ENCODE results near the gene TAS1R3. TPM values are rescaled to one million over a fixed set of nuclear protein-coding genes. Genes with fewer than 3 reads are reported as not detected.
A peak's percentile ranks its signal among the peaks of the same experiment; 100 is the strongest.

The TAS1R3 gene
- total and polyA plus RNA-seq, 2 experiments from 2014 or later: 0.14 TPM; not detected in 1

DNA sequence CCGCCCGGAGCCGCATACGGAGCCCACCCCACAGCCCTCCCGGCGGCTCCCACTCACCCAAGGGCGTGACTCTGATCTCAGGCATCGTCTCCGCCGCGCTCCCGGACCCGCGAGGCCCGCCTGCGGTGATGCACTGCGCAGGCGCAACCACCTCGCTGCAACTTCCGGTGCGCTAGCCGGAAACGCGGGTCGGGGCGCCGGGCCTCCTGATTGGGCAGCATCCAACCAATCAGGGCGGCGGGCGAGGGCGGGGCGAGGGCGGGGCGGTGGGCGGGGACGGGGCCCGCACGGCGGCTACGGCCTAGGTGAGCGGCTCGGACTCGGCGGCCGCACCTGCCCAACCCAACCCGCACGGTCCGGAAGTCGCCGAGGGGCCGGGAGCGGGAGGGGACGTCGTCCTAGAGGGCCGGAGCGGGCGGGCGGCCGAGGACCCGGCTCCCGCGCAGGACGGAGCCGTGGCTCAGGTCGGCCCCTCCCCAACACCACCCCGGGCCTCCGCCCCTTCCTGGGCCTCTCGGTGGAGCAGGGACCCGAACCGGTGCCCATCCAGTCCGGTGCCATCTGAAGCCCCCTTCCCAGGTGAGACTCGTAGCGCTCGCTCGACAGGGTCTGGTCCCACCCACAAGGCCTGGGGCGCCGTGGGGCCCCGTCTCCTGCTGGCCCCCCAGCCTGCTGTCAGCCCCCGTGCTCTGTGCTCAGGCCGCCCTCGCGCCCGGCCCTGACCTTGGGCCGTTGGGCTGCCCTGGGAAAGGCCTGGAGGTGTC is 6.4 kb upstream of the TAS1R3 start, which contains the start of the genes CPTP and INTS11:
TSS of gene CPTP (plus strand) at position 279 of the 764 bp plus-strand sequence. CDS start 2,109 bp downstream, outside the sequence.
TSS of gene INTS11 (minus strand) at position 137 of the 764 bp plus-strand sequence. CDS start at position 85, 52 bp downstream.
- H3K4me2 ChIP-seq: peak within 1 kb of the TSS; percentile 93
- peak within 1 kb of the TSS; percentile 85 for H3K4me3 ChIP-seq
- no peak within 1 kb of the TSS for H3K27ac Mint-ChIP-seq
- H3K27me3 ChIP-seq (ENCODE audit: insufficient read depth): no peaks in the 10 kb centered on the region
- no peaks in the 10 kb centered on the region for H3K36me3 ChIP-seq (ENCODE audit: insufficient read depth)
- TF ChIP-seq POLR2AphosphoS5 (IDR thresholded peaks at IDR 0.05; ENCODE audit: low read depth): peak; percentile 88
- TF ChIP-seq ZNF114 (CRISPR knock-in tag; IDR thresholded peaks at IDR 0.05): no peak
- peak within 1 kb of the TSS; percentile 85 for H3K4me3 Mint-ChIP-seq
- H3F3A ChIP-seq (replicated peaks; ENCODE audit: low read depth): peaks cover 8% of the 10 kb centered on the region; the same call in 1 of the 2 replicates
- no peaks in the 10 kb centered on the region for H3K4me1 ChIP-seq (ENCODE audit: insufficient read depth)
- H3K9me3 Mint-ChIP-seq: no peaks in the 10 kb centered on the region; the same call in 2 of the 3 replicates
- peaks cover 5% of the 10 kb centered on the region; the same call in 1 of the 2 replicates for H4K20me1 ChIP-seq (replicated peaks; ENCODE audit: insufficient read depth)
- peaks cover 45% of the 10 kb centered on the region for H3K79me2 ChIP-seq (replicated peaks; ENCODE audit: insufficient read depth)
- H3K4me1 Mint-ChIP-seq: peaks cover 11% of the 10 kb centered on the region
- no peaks in the 10 kb centered on the region for H3K9me2 ChIP-seq (ENCODE audit: insufficient read depth)
- peaks cover 19% of the 10 kb centered on the region for H3K27me3 Mint-ChIP-seq (ENCODE audit: insufficient read depth, low read depth, poor library complexity)
- peak; percentile 95 for DNase-seq (ENCODE audit: low spot score)
- peaks cover 17% of the 10 kb centered on the region for H3K36me3 Mint-ChIP-seq (ENCODE audit: low read depth)
- H3K27ac ChIP-seq (ENCODE audit: low read depth): no peak within 1 kb of the TSS
- no peak within 1 kb of the TSS for H2AFZ ChIP-seq
- ATAC-seq: peak; percentile 87

- Histone ChIP-seq H4K20me1 (replicated peaks; ENCODE audit: insufficient read depth) (peaks cover 5% of the 10 kb centered on the region; the same call in 1 of the 2 replicates), H3K9me2 (ENCODE audit: insufficient read depth) (no peaks in the 10 kb centered on the region), H3K4me3 (peak overlapping the region; percentile 85), H3K4me1 (ENCODE audit: insufficient read depth) (no peaks in the 10 kb centered on the region), H3K79me2 (replicated peaks; ENCODE audit: insufficient read depth) (peaks cover 38% of the 10 kb centered on the region), H3K4me2 (peak overlapping the region; percentile 93), H3K27me3 (ENCODE audit: insufficient read depth) (no peaks in the 10 kb centered on the region), H3K27ac (ENCODE audit: low read depth) (no peak overlapping the region), H2AFZ (no peak overlapping the region), H3K36me3 (ENCODE audit: insufficient read depth) (no peaks in the 10 kb centered on the region), H3F3A (replicated peaks; ENCODE audit: low read depth) (peaks cover 15% of the 10 kb centered on the region; the same call in 1 of the 2 replicates)
- DNase-seq (ENCODE audit: low spot score) (no peak), ATAC-seq (no peak; the same call in 2 of the 3 replicates)
- H3K4me1 Mint-ChIP-seq: peaks cover 11% of the 10 kb centered on the region
- H3K4me3 Mint-ChIP-seq: peak overlapping the region; percentile 64
- H3K36me3 Mint-ChIP-seq (ENCODE audit: low read depth): peaks cover 15% of the 10 kb centered on the region; the same call in 2 of the 3 replicates
- H3K27me3 Mint-ChIP-seq (ENCODE audit: insufficient read depth, low read depth, poor library complexity): peaks cover 20% of the 10 kb centered on the region
- H3K9me3 Mint-ChIP-seq: no peaks in the 10 kb centered on the region; the same call in 2 of the 3 replicates
- H3K27ac Mint-ChIP-seq: no peak overlapping the region
- TF ChIP-seq JUNB (IDR thresholded peaks at IDR 0.05; ENCODE audit: unreplicated experiment) (no peak), EZH2 (IDR thresholded peaks at IDR 0.05; ENCODE audit: low read depth, unreplicated experiment) (no peak), ZNF114 (CRISPR knock-in tag; IDR thresholded peaks at IDR 0.05) (no peak), CTCF (conservative IDR thresholded peaks at IDR 0.05; ENCODE audit: low read depth in 2 of 2) (no peak), NANOG (IDR thresholded peaks at IDR 0.05; ENCODE audit: borderline replicate concordance) (no peak), STAT1 (IDR thresholded peaks at IDR 0.05; ENCODE audit: unreplicated experiment) (no peak)
Observed at GRCh38 chr1:1325288-1326074, 5.6 kb upstream of the TAS1R3 start.
